Epidermal melanocyte (primary cell): ENCODE measurements around the gene ATP8B1.

ENCODE experiments used
- DNase-seq: peaks from one replicate; pipeline ENCODE4 v3.0.0; 2011; ENCODE audit warnings: low spot score; ENCODE audit not compliant: insufficient read length

ATP8B1 gene

GRCh38 chr18:57794951-57795728 lies 8.0 kb downstream of the ATP8B1 start:
- DNase-seq = no peak

- DNase-seq = no peak
Observed at GRCh38 chr18:57793302-57793986, 9.7 kb downstream of the ATP8B1 start.

- no peak for DNase-seq
Observed at GRCh38 chr18:57792631-57793301, 10.3 kb downstream of the ATP8B1 start.

GRCh38 chr18:57791911-57792310 lies 11.2 kb downstream of the ATP8B1 start:
- no peak for DNase-seq

- DNase-seq = no peak
Observed at GRCh38 chr18:57791192-57791591, 11.9 kb downstream of the ATP8B1 start.

GRCh38 chr18:57790316-57790715 lies 12.8 kb downstream of the ATP8B1 start:
- DNase-seq = no peak

- no peak for DNase-seq
Observed at GRCh38 chr18:57789759-57790158, 13.4 kb downstream of the ATP8B1 start.

GRCh38 chr18:57789090-57789489 lies 14.0 kb downstream of the ATP8B1 start:
- no peak for DNase-seq

- no peak for DNase-seq
Observed at GRCh38 chr18:57787068-57787685, 15.9 kb downstream of the ATP8B1 start.

- no peak for DNase-seq
Observed at GRCh38 chr18:57785751-57786437, 17.2 kb downstream of the ATP8B1 start.

- DNase-seq = no peak
Observed at GRCh38 chr18:57784801-57785114, 18.4 kb downstream of the ATP8B1 start.

- DNase-seq = no peak
Observed at GRCh38 chr18:57784034-57784800, 18.9 kb downstream of the ATP8B1 start.

GRCh38 chr18:57782049-57782448 lies 21.1 kb downstream of the ATP8B1 start:
- DNase-seq = no peak

- no peak for DNase-seq
Observed at GRCh38 chr18:57780706-57781347, 22.3 kb downstream of the ATP8B1 start.

- DNase-seq = no peak
Observed at GRCh38 chr18:57780318-57780705, 22.8 kb downstream of the ATP8B1 start.

GRCh38 chr18:57776767-57777166 lies 26.3 kb downstream of the ATP8B1 start:
- DNase-seq = no peak

GRCh38 chr18:57776354-57776753 lies 26.8 kb downstream of the ATP8B1 start:
- DNase-seq = no peak

- DNase-seq = no peak
Observed at GRCh38 chr18:57775937-57776336, 27.2 kb downstream of the ATP8B1 start.

- no peak for DNase-seq
Observed at GRCh38 chr18:57772387-57772799, 30.7 kb downstream of the ATP8B1 start.

- no peak for DNase-seq
Observed at GRCh38 chr18:57771626-57772025, 31.5 kb downstream of the ATP8B1 start.
